ENCODE data around the gene IKZF2.

IKZF2 gene

GRCh38 chr2:213149294-213149875 is 2.0 kb downstream of the IKZF2 start:
- Mint-ChIP-seq H3K27me3 (peaks cover 25% of the 10 kb centered on the region), H3K27ac (ENCODE audit: low read depth) (peak overlapping the region; percentile 93)
- no peak for ATAC-seq (replicated peaks; ENCODE audit: extremely low read depth, poor library complexity, severe bottlenecking)

GRCh38 chr2:213148572-213149261 is 2.7 kb downstream of the IKZF2 start:
- Mint-ChIP-seq H3K36me3 (ENCODE audit: insufficient read depth) (peaks cover 18% of the 10 kb centered on the region), H3K27ac (ENCODE audit: low read depth) (peak overlapping the region; percentile 93), H3K4me3 (peak overlapping the region; percentile 87), H3K9me3 (no peaks in the 10 kb centered on the region), H3K27me3 (peaks cover 25% of the 10 kb centered on the region), H3K4me1 (peaks cover 30% of the 10 kb centered on the region)
- no peak for ATAC-seq (replicated peaks; ENCODE audit: extremely low read depth, poor library complexity, severe bottlenecking)
- no peak for DNase-seq (ENCODE audit: low spot score in 2 of 2)

More at GRCh38 chr2:213149294-213149875, 2.0 kb downstream of the IKZF2 start:
- no peak for DNase-seq (ENCODE audit: low spot score in 2 of 2)
- Mint-ChIP-seq H3K36me3 (ENCODE audit: insufficient read depth) (peaks cover 18% of the 10 kb centered on the region), H3K4me1 (peaks cover 30% of the 10 kb centered on the region), H3K9me3 (no peaks in the 10 kb centered on the region), H3K4me3 (peak overlapping the region; percentile 87)

GRCh38 chr2:213147538-213147937 is 3.9 kb downstream of the IKZF2 start:
- Mint-ChIP-seq H3K4me1 (peaks cover 29% of the 10 kb centered on the region), H3K36me3 (ENCODE audit: insufficient read depth) (peaks cover 18% of the 10 kb centered on the region), H3K4me3 (peak overlapping the region; percentile 87), H3K27me3 (peaks cover 25% of the 10 kb centered on the region), H3K9me3 (no peaks in the 10 kb centered on the region), H3K27ac (ENCODE audit: low read depth) (peak overlapping the region; percentile 93)
- ATAC-seq (replicated peaks; ENCODE audit: extremely low read depth, poor library complexity, severe bottlenecking), result no peak
- no peak for DNase-seq (ENCODE audit: low spot score in 2 of 2)

GRCh38 chr2:213145715-213146242 is 5.6 kb downstream of the IKZF2 start:
- DNase-seq (ENCODE audit: low spot score in 2 of 2) (no peak), ATAC-seq (replicated peaks; ENCODE audit: extremely low read depth, poor library complexity, severe bottlenecking) (no peak)
- Mint-ChIP-seq H3K4me1 (peaks cover 17% of the 10 kb centered on the region), H3K9me3 (no peaks in the 10 kb centered on the region), H3K27ac (ENCODE audit: low read depth) (no peak overlapping the region), H3K4me3 (peak overlapping the region; percentile 55), H3K36me3 (ENCODE audit: insufficient read depth) (peaks cover 10% of the 10 kb centered on the region), H3K27me3 (peaks cover 21% of the 10 kb centered on the region)

GRCh38 chr2:213137064-213137463 is 14.3 kb downstream of the IKZF2 start:
- peak overlapping the region; percentile 42 for H3K4me3 Mint-ChIP-seq

GRCh38 chr2:213129311-213129710 is 22.1 kb downstream of the IKZF2 start:
- Mint-ChIP-seq H3K36me3 (ENCODE audit: insufficient read depth) (no peaks in the 10 kb centered on the region), H3K27me3 (no peaks in the 10 kb centered on the region), H3K4me1 (peaks cover 10% of the 10 kb centered on the region), H3K9me3 (no peaks in the 10 kb centered on the region), H3K27ac (ENCODE audit: low read depth) (peak overlapping the region; percentile 70), H3K4me3 (peak overlapping the region; percentile 16)
- ATAC-seq (replicated peaks; ENCODE audit: extremely low read depth, poor library complexity, severe bottlenecking), result no peak
- DNase-seq (ENCODE audit: low spot score in 2 of 2), result no peak

More at GRCh38 chr2:213137064-213137463, 14.3 kb downstream of the IKZF2 start:
- peaks cover 5% of the 10 kb centered on the region for H3K4me1 Mint-ChIP-seq
- ATAC-seq (replicated peaks; ENCODE audit: extremely low read depth, poor library complexity, severe bottlenecking) (no peak), DNase-seq (ENCODE audit: low spot score in 2 of 2) (no peak)
- peaks cover 8% of the 10 kb centered on the region for H3K36me3 Mint-ChIP-seq (ENCODE audit: insufficient read depth)
- no peak overlapping the region for H3K27ac Mint-ChIP-seq (ENCODE audit: low read depth)
- no peaks in the 10 kb centered on the region for H3K27me3 Mint-ChIP-seq
- no peaks in the 10 kb centered on the region for H3K9me3 Mint-ChIP-seq

- H3K36me3 Mint-ChIP-seq (ENCODE audit: insufficient read depth), result peaks cover 4% of the 10 kb centered on the region
- H3K4me1 Mint-ChIP-seq, result peaks cover 16% of the 10 kb centered on the region
- peak overlapping the region; percentile 32 for H3K27ac Mint-ChIP-seq (ENCODE audit: low read depth)
- DNase-seq (ENCODE audit: low spot score in 2 of 2), result no peak
- H3K9me3 Mint-ChIP-seq, result no peaks in the 10 kb centered on the region
- no peaks in the 10 kb centered on the region for H3K27me3 Mint-ChIP-seq
- H3K4me3 Mint-ChIP-seq, result no peak overlapping the region
- peak; percentile 58 for ATAC-seq (replicated peaks; ENCODE audit: extremely low read depth, poor library complexity, severe bottlenecking)
Measured at GRCh38 chr2:213125646-213126347, 25.6 kb downstream of the IKZF2 start.

- H3K4me1 Mint-ChIP-seq, result peaks cover 27% of the 10 kb centered on the region
- ATAC-seq (replicated peaks; ENCODE audit: extremely low read depth, poor library complexity, severe bottlenecking) (no peak), DNase-seq (ENCODE audit: low spot score in 2 of 2) (no peak)
- peak overlapping the region; percentile 69 for H3K27ac Mint-ChIP-seq (ENCODE audit: low read depth)
- H3K9me3 Mint-ChIP-seq, result no peaks in the 10 kb centered on the region
- H3K27me3 Mint-ChIP-seq, result no peaks in the 10 kb centered on the region
- peaks cover 7% of the 10 kb centered on the region for H3K36me3 Mint-ChIP-seq (ENCODE audit: insufficient read depth)
- H3K4me3 Mint-ChIP-seq, result no peak overlapping the region
Measured at GRCh38 chr2:213122725-213123124, 28.7 kb downstream of the IKZF2 start.

GRCh38 chr2:213121690-213122089 is 29.7 kb downstream of the IKZF2 start:
- no peak for ATAC-seq (replicated peaks; ENCODE audit: extremely low read depth, poor library complexity, severe bottlenecking)
- H3K9me3 Mint-ChIP-seq, result no peaks in the 10 kb centered on the region
- H3K4me3 Mint-ChIP-seq, result peak overlapping the region; percentile 24
- H3K27me3 Mint-ChIP-seq, result no peaks in the 10 kb centered on the region
- peaks cover 32% of the 10 kb centered on the region for H3K4me1 Mint-ChIP-seq
- peaks cover 7% of the 10 kb centered on the region for H3K36me3 Mint-ChIP-seq (ENCODE audit: insufficient read depth)
- DNase-seq (ENCODE audit: low spot score in 2 of 2), result no peak
- peak overlapping the region; percentile 69 for H3K27ac Mint-ChIP-seq (ENCODE audit: low read depth)

- Mint-ChIP-seq H3K9me3 (no peaks in the 10 kb centered on the region), H3K4me3 (peak overlapping the region; percentile 10), H3K27ac (ENCODE audit: low read depth) (peak overlapping the region; percentile 47), H3K27me3 (no peaks in the 10 kb centered on the region), H3K36me3 (ENCODE audit: insufficient read depth) (peaks cover 7% of the 10 kb centered on the region), H3K4me1 (peaks cover 32% of the 10 kb centered on the region)
- DNase-seq (ENCODE audit: low spot score in 2 of 2) (no peak), ATAC-seq (replicated peaks; ENCODE audit: extremely low read depth, poor library complexity, severe bottlenecking) (peak; percentile 76)
Measured at GRCh38 chr2:213119061-213119809, 32.2 kb downstream of the IKZF2 start.

GRCh38 chr2:213108308-213108707 is 43.1 kb downstream of the IKZF2 start:
- Mint-ChIP-seq H3K27ac (ENCODE audit: low read depth) (peak overlapping the region; percentile 35), H3K36me3 (ENCODE audit: insufficient read depth) (no peaks in the 10 kb centered on the region), H3K4me1 (peaks cover 10% of the 10 kb centered on the region)

GRCh38 chr2:213107728-213108127 is 43.7 kb downstream of the IKZF2 start:
- H3K4me1 Mint-ChIP-seq, result peaks cover 13% of the 10 kb centered on the region
- no peak for ATAC-seq (replicated peaks; ENCODE audit: extremely low read depth, poor library complexity, severe bottlenecking)
- no peak for DNase-seq (ENCODE audit: low spot score in 2 of 2)
- peak overlapping the region; percentile 23 for H3K4me3 Mint-ChIP-seq
- H3K9me3 Mint-ChIP-seq, result no peaks in the 10 kb centered on the region
- no peaks in the 10 kb centered on the region for H3K36me3 Mint-ChIP-seq (ENCODE audit: insufficient read depth)
- no peak overlapping the region for H3K27ac Mint-ChIP-seq (ENCODE audit: low read depth)
- H3K27me3 Mint-ChIP-seq, result no peaks in the 10 kb centered on the region

More at GRCh38 chr2:213108308-213108707, 43.1 kb downstream of the IKZF2 start:
- ATAC-seq (replicated peaks; ENCODE audit: extremely low read depth, poor library complexity, severe bottlenecking) (no peak), DNase-seq (ENCODE audit: low spot score in 2 of 2) (no peak)
- no peak overlapping the region for H3K4me3 Mint-ChIP-seq
- no peaks in the 10 kb centered on the region for H3K27me3 Mint-ChIP-seq
- H3K9me3 Mint-ChIP-seq, result no peaks in the 10 kb centered on the region

Data from central memory CD8-positive, alpha-beta T cell (primary cell).